GM18517 (cell line): ENCODE measurements around the gene TBC1D14.

Source experiments
- ATAC-seq: cut with Tn5 transposase; IDR thresholded peaks from one replicate; pipeline ENCODE4 v1.9.1; 2021; ENCODE audit warnings: mild to moderate bottlenecking, moderate library complexity; ENCODE audit not compliant: unreplicated experiment

TBC1D14 gene

GRCh38 chr4:6946497-6946896 lies 36.9 kb downstream of the TBC1D14 start:
- no peak for ATAC-seq

- no peak for ATAC-seq
Observed at GRCh38 chr4:6948134-6948460, 38.5 kb downstream of the TBC1D14 start.

GRCh38 chr4:6951880-6952381 lies 42.3 kb downstream of the TBC1D14 start:
- ATAC-seq: no peak

GRCh38 chr4:6953751-6954380 lies 44.2 kb downstream of the TBC1D14 start:
- no peak for ATAC-seq

DNA sequence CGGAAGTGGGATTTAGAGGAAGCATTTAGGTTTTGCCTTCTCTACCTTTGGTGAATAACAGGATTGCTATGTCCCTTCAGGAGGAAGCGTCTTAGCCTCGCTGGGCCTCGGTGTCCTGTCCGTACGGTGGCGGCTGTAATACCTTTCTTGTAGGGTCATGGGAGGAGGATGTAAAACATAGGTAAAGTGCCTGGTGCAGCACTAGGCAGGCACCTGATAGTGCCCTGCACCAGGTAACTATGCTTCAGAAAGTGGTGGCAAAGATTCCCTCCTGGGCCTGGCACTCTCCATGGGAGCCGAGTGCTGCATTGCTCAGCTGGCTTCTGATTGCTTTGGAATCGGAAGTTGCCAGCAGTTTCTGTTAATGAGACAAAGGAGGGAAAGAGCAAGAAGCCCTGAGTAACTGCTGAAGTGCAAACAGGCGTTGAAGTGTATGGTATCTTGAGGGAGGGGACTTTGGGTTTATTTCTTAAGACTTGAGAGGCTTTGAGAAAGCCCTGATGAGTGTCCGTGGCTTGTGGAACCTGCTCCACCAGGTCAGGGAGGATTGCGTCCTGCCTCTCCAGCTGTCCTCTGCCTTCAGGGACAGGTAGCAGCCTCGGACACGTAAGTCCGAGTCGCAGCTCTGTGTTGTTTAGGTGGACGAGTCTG lies 45.8 kb downstream of the TBC1D14 start:
- no peak for ATAC-seq

DNA sequence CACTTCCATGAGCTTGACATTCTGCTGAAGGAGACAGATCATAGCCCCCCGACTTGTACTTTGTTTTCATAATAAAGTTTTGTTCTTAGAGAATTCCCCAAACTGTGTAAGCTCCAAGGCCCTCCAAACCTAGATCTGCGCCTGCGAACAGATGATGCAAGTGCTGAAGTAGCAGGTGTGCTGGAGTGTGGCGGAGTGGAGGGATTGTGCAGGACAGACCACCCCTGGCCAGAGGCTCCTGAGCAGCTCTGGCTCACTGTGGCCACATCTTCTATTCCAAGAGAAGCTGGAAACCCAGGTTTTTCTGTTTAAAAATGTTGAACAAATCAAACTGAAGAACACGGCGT lies 46.4 kb downstream of the TBC1D14 start:
- ATAC-seq: no peak

GRCh38 chr4:6956434-6957147 lies 47.0 kb downstream of the TBC1D14 start:
- no peak for ATAC-seq

- ATAC-seq: no peak
Observed at GRCh38 chr4:6957148-6957520, 47.5 kb downstream of the TBC1D14 start.

GRCh38 chr4:6957994-6958393 lies 48.4 kb downstream of the TBC1D14 start:
- ATAC-seq: no peak

- ATAC-seq: no peak
Observed at GRCh38 chr4:6959261-6959660, 49.6 kb downstream of the TBC1D14 start.

DNA sequence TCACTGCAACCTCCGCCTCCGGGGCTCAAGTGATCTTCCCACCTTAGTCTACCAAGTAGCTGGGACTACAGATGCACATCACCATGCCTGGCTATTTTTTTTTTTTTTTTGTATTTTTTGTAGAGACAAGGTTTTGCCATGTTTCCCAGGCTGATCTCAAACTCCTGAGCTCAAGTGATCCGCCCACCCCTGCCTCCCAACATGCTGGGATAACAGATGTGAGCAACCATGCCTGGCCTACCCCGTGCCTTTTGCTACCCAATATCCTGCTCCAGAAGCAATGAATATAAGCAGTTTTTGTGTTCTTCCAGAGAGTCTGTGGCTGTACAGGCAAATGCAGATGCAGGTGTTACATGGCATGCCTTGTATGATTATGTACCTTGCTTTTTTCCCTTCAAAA lies 50.5 kb downstream of the TBC1D14 start:
- ATAC-seq: no peak

DNA sequence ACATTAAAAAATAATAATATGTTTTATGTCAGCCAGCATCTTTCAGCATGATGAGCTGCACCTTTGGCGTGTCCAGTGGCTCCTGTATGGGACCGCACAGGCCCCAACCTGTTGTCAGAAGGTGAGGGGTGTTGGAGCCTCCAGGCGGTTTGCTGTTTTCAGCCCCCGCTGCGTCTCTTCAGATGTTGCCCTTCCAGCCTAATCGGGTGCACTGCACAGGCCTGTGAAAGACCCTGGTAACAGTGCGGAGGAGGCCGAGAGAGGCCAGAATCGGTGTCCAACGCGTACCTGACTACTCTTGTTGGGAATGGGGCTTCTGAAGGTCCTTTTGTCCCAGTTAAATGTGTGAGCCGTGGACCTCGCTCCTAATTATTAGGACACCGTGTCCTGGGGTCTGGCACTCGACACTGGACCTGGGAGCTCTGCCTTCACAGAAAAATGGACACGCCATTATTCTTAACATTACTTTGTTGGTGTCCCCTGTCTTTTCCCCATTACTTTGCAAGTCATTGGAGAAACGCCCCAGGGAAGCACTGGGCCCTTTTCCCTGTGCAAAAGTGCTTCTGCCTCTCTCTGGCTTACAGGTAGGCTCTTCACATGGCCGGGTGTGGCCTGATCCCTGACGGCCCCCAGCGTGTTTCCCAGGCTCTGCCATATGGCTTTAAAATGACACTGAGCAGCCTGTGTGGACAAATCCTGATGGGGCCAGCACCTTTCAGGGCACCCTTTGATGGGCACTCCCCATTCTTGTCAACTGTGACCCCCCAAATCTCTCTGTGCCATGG lies 51.2 kb downstream of the TBC1D14 start:
- no peak for ATAC-seq

DNA sequence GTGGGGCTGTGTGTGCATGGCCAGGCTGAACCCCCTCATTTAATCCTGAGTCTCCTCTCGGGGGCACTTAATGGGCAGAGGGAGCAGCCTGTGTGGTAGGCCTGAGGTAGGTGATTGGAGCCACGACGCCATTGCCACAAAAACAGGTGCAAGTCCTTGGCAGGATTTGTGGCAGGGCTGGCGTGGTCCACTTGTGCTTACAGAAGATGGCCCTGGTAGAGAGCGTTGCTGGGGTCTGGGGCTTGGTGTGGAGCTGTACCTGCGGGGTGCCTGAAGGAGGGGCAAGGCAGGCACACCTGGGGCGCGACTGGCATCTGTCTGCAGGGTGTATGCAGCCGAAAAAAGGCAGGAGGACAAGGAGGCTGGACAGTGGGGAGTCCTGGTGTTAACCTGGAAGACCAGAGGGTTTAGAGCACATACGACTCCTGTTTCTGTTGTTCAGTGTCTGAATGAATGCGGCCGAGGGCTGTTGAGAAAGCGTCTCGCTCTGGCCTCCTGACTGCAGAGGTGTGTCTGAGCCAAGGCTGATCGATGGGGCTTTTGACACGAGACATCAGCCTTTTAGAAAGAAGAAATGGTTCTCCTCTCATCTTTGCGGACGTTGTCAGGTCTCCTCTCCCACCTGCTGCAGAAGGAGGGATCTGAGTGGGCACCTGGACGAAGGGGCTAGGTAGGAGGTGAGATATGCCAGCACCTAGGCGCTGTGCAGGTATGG lies 52.0 kb downstream of the TBC1D14 start:
- ATAC-seq: no peak

DNA sequence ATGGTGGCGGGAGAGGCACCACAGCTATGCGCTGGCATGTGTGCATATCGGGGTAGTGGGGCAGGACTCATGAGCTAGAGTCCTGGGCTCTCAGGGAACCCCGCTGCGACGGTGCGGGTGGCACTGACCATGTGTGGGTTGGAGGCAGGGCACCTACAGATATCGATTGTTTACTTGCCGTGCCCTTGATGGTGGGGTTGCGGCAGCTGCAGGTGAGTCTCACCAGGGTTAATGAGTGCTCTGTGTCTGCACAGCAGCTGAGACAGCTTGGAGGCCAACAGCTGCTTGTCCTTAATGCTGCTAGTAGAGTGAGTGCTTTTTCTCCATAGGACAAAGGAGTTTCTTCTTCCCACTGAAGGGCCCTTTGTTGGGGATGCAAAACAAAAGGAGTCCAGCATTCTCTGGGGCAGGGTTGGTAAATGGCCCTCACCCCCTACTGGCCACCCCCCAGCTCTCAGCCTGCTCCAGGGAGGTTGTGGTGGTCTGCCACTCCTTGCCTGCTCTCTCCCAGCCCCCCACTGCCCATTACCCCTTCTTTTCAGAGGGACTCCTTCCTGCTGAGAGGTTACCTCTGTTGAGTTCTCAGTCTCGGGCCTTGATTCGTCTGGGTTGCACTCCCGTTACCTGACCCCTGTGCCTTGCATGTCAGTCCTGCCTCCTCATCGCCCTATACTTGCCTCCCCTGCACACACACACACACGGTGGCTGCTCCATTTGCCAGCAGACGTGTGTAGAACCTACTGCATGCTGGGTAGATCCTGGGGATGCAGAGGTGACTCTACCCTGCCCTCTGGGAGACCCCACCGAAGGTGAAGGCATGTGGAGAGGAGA lies 52.8 kb downstream of the TBC1D14 start:
- ATAC-seq: no peak

DNA sequence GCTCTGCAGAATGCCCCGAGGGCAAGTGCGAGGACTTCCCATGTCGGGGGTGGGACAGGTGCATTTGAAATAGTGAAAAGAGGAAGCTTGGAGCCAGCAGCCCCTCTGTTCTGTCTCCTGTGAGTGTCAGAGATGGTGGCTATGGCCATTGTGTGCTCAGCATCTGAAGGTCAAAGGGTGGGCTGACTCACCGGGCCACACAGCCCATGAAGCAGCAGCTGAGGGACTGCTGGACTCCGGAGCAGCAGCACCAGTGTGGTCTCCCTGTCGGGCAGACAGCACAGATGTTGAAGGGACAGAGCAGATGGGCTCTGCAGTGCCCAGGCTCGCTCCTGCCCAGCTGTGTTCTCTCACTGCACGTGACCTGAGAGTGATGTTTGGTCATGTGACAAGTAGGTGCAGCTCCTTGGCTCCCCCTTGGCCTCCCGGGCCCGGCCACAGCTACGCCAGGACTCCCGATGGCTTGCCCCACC lies 53.5 kb downstream of the TBC1D14 start:
- ATAC-seq: no peak

GRCh38 chr4:6964858-6965257 lies 55.2 kb downstream of the TBC1D14 start:
- peak; percentile 8 for ATAC-seq

DNA sequence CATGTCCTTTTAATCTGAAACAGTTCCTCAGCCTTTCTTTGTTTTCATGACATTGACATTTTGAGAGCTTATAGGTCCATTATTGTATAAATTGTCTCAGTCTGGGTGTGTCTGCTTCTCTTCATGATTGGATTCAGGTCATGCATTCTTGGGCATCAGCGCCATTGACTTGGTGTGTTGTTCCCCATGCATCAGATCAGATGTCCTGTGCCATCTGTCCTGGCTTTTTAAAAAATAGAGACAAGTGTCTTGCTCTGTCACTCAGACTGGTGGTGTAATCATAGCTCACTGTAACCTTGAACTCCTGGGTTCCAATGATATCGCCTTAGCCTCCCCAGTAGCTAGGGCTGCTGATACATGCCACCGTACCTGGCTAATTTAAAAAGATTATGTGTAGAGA lies 55.7 kb downstream of the TBC1D14 start:
- no peak for ATAC-seq

DNA sequence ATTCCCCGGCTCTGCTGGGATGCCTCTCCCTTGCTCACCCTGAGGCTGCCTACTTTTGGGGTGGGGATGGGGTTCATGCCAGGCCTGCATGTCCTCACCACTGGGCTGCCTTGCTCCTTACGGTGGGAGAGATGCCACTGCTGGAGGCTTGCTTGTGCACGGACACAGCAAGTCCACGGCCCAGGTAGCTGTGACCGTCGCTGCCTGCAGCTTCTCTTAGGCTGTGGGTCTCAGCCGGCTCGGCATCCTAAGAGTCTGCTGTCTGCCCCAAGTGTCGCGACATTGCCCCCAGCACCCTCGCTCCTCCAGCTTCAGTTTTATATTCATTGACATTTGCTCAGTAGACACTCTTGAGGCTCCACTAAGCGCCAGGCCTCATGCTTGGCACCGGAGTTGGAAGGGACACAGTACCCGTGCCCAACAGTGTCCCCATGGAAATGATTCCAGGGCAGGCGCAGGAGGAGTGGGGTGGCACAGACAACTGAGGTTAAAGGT lies 58.3 kb downstream of the TBC1D14 start:
- no peak for ATAC-seq

DNA sequence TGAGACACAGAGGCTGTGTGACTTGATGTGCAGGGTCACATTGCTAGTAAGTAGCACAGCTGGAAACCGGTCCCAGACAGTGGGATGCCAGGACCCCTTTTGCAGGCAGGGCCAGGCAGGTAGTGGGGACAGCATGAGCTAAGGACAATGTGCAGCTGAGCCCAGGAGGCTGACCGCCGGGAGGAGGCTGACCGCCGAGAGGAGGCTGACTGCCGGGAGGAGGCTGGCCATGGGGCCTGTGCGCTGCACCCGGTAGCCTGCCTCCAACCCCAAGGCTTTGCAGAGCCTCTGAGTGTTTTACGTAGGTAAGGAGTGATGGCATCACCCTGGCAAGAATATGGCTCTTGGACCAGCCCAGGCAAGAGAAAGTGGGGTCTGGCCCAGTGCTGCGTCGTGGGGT lies 58.9 kb downstream of the TBC1D14 start:
- no peak for ATAC-seq
